RKO (cell line): ENCODE measurements around the gene MKI67.

Experiments
- DNase-seq: peaks from one replicate; pipeline ENCODE4 v3.0.0-alpha.2; 2016; ENCODE audit warnings: low spot score

MKI67 gene

GRCh38 chr10:128049226-128050120, 76.8 kb downstream of the MKI67 start:
- no peak for DNase-seq

GRCh38 chr10:128048819-128049210, 77.4 kb downstream of the MKI67 start:
- DNase-seq = no peak

GRCh38 chr10:128047991-128048818, 78.0 kb downstream of the MKI67 start:
- peak; percentile 71 for DNase-seq

GRCh38 chr10:128047351-128047750, 78.9 kb downstream of the MKI67 start:
- peak; percentile 94 for DNase-seq

- DNase-seq = no peak
These were observed 79.3 kb downstream of the MKI67 start for GRCh38 chr10:128046953-128047290.
